SK-N-SH (cell line): ENCODE measurements around the gene TPM4. TPM values are rescaled to one million over a fixed set of nuclear protein-coding genes. Genes with fewer than 3 reads are reported as not detected.
A peak's percentile ranks its signal among the peaks of the same experiment; 100 is the strongest.

Source experiments
- CTCF ChIA-PET: fragments of 300-600, 350-600 bp; formaldehyde crosslinking; extraction: SDS; loops from one replicate; lab custom pipeline; 2021; lab: Yijun Ruan, JAX
- POLR2A ChIA-PET: fragments of 350-600 bp; sonication (Branson Sonifier 250); formaldehyde crosslinking; extraction: SDS; loops from one replicate; lab custom pipeline; 2020; ENCODE audit warnings: antibody characterized with exemption, inconsistent platforms; lab: Yijun Ruan, JAX
- DNase-seq: peaks from one replicate; pipeline ENCODE4 v3.0.0; 2012
- H2AFZ ChIP-seq: fragments of 200-600 bp; sonication (generic); 2 replicates; pipeline ENCODE4 v1.8.1; 2016; ENCODE audit warnings: antibody characterized with exemption, mild to moderate bottlenecking, low read depth
- H3F3A ChIP-seq: fragments of 200-600 bp; sonication (generic); replicated peaks from 2 replicates; pipeline ENCODE3; 2016; ENCODE audit warnings: antibody characterized with exemption, mild to moderate bottlenecking; ENCODE audit not compliant: insufficient read depth
- H3K27ac ChIP-seq, 2 experiments: fragments of 200-500 bp in 1 of 2; fragments of 200-600 bp in 1 of 2; sonication (Bioruptor generic) in 1 of 2; sonication (generic), shearing (Covaris generic) in 1 of 2; 2 replicates each; pipeline versions ENCODE4 v1.5.1 to v1.6.1; 2014 to 2016; ENCODE audit warnings: low read depth in 2 of 2, inconsistent platforms in 1 of 2, low read length in 1 of 2, mild to moderate bottlenecking in 1 of 2, mixed read lengths in 1 of 2
- H3K27me3 ChIP-seq: fragments of 200-600 bp; sonication (generic), shearing (Covaris generic); 2 replicates; pipeline ENCODE4 v1.6.1; 2016; ENCODE audit warnings: mixed run types; ENCODE audit not compliant: insufficient read depth
- H3K36me3 ChIP-seq, 2 experiments: fragments of 200-500 bp in 1 of 2; fragments of 200-600 bp in 1 of 2; sonication (Bioruptor generic) in 1 of 2; sonication (generic) in 1 of 2; replicated peaks in 1 of 2; 2 replicates each; pipeline versions ENCODE3 to v1.5.1; 2014 to 2016; ENCODE audit warnings: low read length in 1 of 2, mild to moderate bottlenecking in 1 of 2; ENCODE audit not compliant: insufficient read depth in 2 of 2, control insufficient read depth in 1 of 2
- H3K4me1 ChIP-seq, 2 experiments: fragments of 200-500 bp in 1 of 2; fragments of 200-600 bp in 1 of 2; sonication (Bioruptor generic) in 1 of 2; sonication (generic), shearing (Covaris generic) in 1 of 2; 2 replicates each; pipeline versions ENCODE4 v1.5.1 to v1.6.1; 2014 to 2016; ENCODE audit warnings: low read depth in 1 of 2, low read length in 1 of 2, mixed run types in 1 of 2; ENCODE audit not compliant: insufficient read depth in 2 of 2, control insufficient read depth in 1 of 2
- H3K4me2 ChIP-seq: fragments of 200-600 bp; sonication (generic), shearing (Covaris generic); 2 replicates; pipeline ENCODE4 v1.6.1; 2017; ENCODE audit warnings: mixed run types
- H3K4me3 ChIP-seq, 2 experiments: fragments of 200-500 bp in 1 of 2; fragments of 200-600 bp in 1 of 2; sonication (Bioruptor generic) in 1 of 2; sonication (generic), shearing (Covaris generic) in 1 of 2; 2 replicates each; pipeline versions ENCODE4 v1.5.1 to v1.8.1; 2014 to 2016; ENCODE audit warnings: low read depth in 2 of 2, inconsistent platforms in 1 of 2, low read length in 1 of 2, mild to moderate bottlenecking in 1 of 2, mixed read lengths in 1 of 2, moderate library complexity in 1 of 2
- H3K79me2 ChIP-seq: fragments of 200-600 bp; sonication (generic); 2 replicates; pipeline ENCODE4 v1.8.1; 2017; ENCODE audit warnings: mild to moderate bottlenecking; ENCODE audit not compliant: insufficient read depth
- H3K9ac ChIP-seq: fragments of 200-600 bp; sonication (generic); 2 replicates; pipeline ENCODE4 v1.6.1; 2017; ENCODE audit warnings: mixed run types
- H3K9me2 ChIP-seq: fragments of 200-600 bp; sonication (generic); 2 replicates; pipeline ENCODE4 v1.6.1; 2017; ENCODE audit warnings: mixed run types
- H3K9me3 ChIP-seq: fragments of 200-600 bp; sonication (generic); 2 replicates; pipeline ENCODE4 v1.6.1; 2017; ENCODE audit warnings: mixed run types, mild to moderate bottlenecking, moderate library complexity
- H4K20me1 ChIP-seq: fragments of 200-600 bp; sonication (generic); 2 replicates; pipeline ENCODE4 v1.6.1; 2017; ENCODE audit warnings: mild to moderate bottlenecking, mixed run types; ENCODE audit not compliant: insufficient read depth
- FOSL2 ChIP-seq: IDR thresholded peaks from 2 replicates; pipeline ENCODE4 v1.4.0; 2012; ENCODE audit warnings: low read depth, mild to moderate bottlenecking, moderate library complexity, borderline replicate concordance
- FOXJ3 ChIP-seq: sonication (generic); formaldehyde crosslinking; IDR thresholded peaks from 2 replicates; pipeline ENCODE4 v1.5.1; 2020; ENCODE audit warnings: mild to moderate bottlenecking, missing genetic modification reagents
- GABPA ChIP-seq: IDR thresholded peaks from 2 replicates; pipeline ENCODE4 v1.4.0; 2012; ENCODE audit warnings: low read depth, mild to moderate bottlenecking
- GATA2 ChIP-seq: sonication (generic); formaldehyde crosslinking; IDR thresholded peaks from 2 replicates; pipeline ENCODE4 v1.5.0; 2020; ENCODE audit warnings: mild to moderate bottlenecking, missing genetic modification reagents
- MEF2A ChIP-seq: IDR thresholded peaks from 2 replicates; pipeline ENCODE4 v1.4.0; 2012; ENCODE audit warnings: low read depth, borderline replicate concordance
- NFIC ChIP-seq: IDR thresholded peaks from 2 replicates; pipeline ENCODE4 v1.4.0; 2012; ENCODE audit warnings: borderline replicate concordance
- PBX3 ChIP-seq: IDR thresholded peaks from 2 replicates; pipeline ENCODE4; 2012
- POLR2AphosphoS5 ChIP-seq: IDR thresholded peaks from 2 replicates; pipeline ENCODE4 v1.6.1; 2012; ENCODE audit warnings: low read depth, low read length
- RFX5 ChIP-seq: IDR thresholded peaks from 2 replicates; pipeline ENCODE4 v1.6.1; 2012; ENCODE audit warnings: mild to moderate bottlenecking, improper control_type of control experiment, low read length
- SMC3 ChIP-seq: IDR thresholded peaks from 2 replicates; pipeline ENCODE4 v1.6.1; 2012; ENCODE audit warnings: low read depth, low read length, improper control_type of control experiment
- TAF1 ChIP-seq: IDR thresholded peaks from 2 replicates; pipeline ENCODE4 v1.6.1; 2012; ENCODE audit warnings: low read depth, mild to moderate bottlenecking, low read length, moderate library complexity, borderline replicate concordance
- TCF12 ChIP-seq: IDR thresholded peaks from 2 replicates; pipeline ENCODE4 v1.4.0; 2012
- WGBS: methylation state at CpG from one replicate; pipeline ENCODE4 v1.1.6; 2017; ENCODE audit warnings: low lambda C conversion rate; 5-methylcytosine and 5-hydroxymethylcytosine counted together
- polyA plus RNA-seq, 3 experiments: library from polyadenylated mRNA; depleted of rRNA; stranded (reverse); fragments of >200 nt; gene quantifications; 2 replicates each; pipeline ENCODE4 v1.2.3, GENCODE V29; 2012
- TF ChIP-seq, protein P1 (sequence below): IDR thresholded peaks from 2 replicates; pipeline ENCODE4 v1.6.1; 2012; ENCODE audit warnings: mild to moderate bottlenecking, low read depth, low read length, moderate library complexity
- TF ChIP-seq, protein P2 (sequence below): fragments of 150-350 bp; IDR thresholded peaks from 2 replicates; pipeline ENCODE4 v1.6.1; 2017; ENCODE audit warnings: antibody characterized with exemption, low read length, low read depth, borderline replicate concordance
- TF ChIP-seq, protein P3 (sequence below): fragments of 200-600 bp; sonication (generic); IDR thresholded peaks from 2 replicates; pipeline ENCODE4 v1.6.1; 2017; ENCODE audit warnings: antibody characterized with exemption, mild to moderate bottlenecking, moderate library complexity

Gene TPM4
- polyA plus RNA-seq, 1 of the 3 experiments (the other 2 are of a cell fraction) = 440 TPM

GRCh38 chr19:16077984-16078758 is 1.9 kb downstream of the TPM4 start (continued):
- TF ChIP-seq, protein P1, sequence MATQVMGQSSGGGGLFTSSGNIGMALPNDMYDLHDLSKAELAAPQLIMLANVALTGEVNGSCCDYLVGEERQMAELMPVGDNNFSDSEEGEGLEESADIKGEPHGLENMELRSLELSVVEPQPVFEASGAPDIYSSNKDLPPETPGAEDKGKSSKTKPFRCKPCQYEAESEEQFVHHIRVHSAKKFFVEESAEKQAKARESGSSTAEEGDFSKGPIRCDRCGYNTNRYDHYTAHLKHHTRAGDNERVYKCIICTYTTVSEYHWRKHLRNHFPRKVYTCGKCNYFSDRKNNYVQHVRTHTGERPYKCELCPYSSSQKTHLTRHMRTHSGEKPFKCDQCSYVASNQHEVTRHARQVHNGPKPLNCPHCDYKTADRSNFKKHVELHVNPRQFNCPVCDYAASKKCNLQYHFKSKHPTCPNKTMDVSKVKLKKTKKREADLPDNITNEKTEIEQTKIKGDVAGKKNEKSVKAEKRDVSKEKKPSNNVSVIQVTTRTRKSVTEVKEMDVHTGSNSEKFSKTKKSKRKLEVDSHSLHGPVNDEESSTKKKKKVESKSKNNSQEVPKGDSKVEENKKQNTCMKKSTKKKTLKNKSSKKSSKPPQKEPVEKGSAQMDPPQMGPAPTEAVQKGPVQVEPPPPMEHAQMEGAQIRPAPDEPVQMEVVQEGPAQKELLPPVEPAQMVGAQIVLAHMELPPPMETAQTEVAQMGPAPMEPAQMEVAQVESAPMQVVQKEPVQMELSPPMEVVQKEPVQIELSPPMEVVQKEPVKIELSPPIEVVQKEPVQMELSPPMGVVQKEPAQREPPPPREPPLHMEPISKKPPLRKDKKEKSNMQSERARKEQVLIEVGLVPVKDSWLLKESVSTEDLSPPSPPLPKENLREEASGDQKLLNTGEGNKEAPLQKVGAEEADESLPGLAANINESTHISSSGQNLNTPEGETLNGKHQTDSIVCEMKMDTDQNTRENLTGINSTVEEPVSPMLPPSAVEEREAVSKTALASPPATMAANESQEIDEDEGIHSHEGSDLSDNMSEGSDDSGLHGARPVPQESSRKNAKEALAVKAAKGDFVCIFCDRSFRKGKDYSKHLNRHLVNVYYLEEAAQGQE = no peak
- TF ChIP-seq TCF12 (no peak; the same call in 1 of the 2 replicates), TAF1 (0 out of 2 replicates have a peak, but pooled peaks have one; percentile 12)

DNA sequence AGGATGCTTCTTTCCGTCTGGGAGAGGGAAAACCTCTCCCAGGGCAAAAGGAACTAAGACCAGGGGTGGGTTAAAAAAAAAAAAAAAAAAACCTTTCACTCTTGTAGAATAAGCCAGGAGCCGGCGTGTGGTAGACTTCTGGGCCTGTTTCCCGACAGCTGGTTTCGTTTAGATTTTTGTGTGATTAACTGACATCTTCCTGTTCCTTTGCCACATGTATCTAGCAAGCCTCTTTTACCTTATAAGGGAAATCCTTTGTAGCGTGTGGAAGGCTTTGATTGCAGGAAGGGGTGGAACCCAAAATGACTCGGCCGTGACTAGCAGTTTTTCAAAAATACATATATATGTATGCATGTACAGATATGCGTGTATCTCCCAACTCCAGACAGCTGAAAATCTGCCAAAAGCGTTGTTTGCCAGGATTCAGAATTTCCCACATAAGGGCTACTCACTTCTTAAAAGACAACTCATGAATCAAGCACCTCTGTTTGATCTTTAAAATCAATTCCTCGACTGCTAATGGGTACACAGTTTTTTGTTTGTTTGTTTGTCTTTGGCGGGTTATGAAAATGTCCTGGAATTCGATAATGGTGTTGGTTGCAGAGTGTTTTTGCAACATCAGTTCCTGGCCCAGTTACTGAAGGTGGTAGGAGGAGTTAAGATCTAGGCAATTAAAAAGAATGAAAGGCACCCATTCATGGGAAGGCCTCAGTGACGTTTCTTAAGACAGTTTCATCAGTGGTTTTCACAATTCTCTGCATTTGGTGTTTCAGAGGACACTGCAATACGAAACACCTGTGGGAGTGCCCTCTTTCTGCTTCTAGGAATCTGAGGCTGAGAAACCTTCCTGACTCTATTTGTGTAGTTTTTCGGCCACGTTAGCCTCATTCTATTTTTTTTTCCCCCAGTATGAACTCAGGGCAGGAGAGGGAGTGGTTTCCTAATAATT is 2.7 kb downstream of the TPM4 start:
- peak overlapping the region; percentile 99 for H3K27ac ChIP-seq
- ChIA-PET POLR2A (no interaction called here), CTCF (interaction anchor here (1.3 to 3.4 kb wide), 2 partner anchors 16 to 32 kb away, joined by 7 to 24 read pairs; partner anchors contain the start of gene RAB8A)
- peak overlapping the region; percentile 99 for H3K4me2 ChIP-seq
- H3K4me1 ChIP-seq = peaks cover 12 to 14% of the 10 kb centered on the region in 2 experiments
- H3K27me3 ChIP-seq = no peaks in the 10 kb centered on the region
- H3K36me3 ChIP-seq = peaks cover 14 to 55% of the 10 kb centered on the region in 2 experiments
- peak; percentile 68 for DNase-seq
- H3F3A ChIP-seq = peaks cover 51% of the 10 kb centered on the region
- H3K9me2 ChIP-seq = no peaks in the 10 kb centered on the region
- H3K79me2 ChIP-seq = peaks cover 67% of the 10 kb centered on the region
- H3K9me3 ChIP-seq = no peaks in the 10 kb centered on the region
- H3K9ac ChIP-seq = peak overlapping the region; percentile 98
- peak overlapping the region; percentile 74 to 78 for H3K4me3 ChIP-seq
- H4K20me1 ChIP-seq = peaks cover 42% of the 10 kb centered on the region
- no peak overlapping the region for H2AFZ ChIP-seq
- WGBS = 6% methylated on average over 17 of the region's 17 CpGs
- peak; percentile 69 for TF ChIP-seq GATA2 (CRISPR knock-in tag)
- TF ChIP-seq FOSL2 = no peak; the same call in 1 of the 2 replicates
- TF ChIP-seq PBX3 = peak; percentile 83
- no peak for TF ChIP-seq SMC3
- TF ChIP-seq MEF2A = no peak
- TF ChIP-seq, protein P2, sequence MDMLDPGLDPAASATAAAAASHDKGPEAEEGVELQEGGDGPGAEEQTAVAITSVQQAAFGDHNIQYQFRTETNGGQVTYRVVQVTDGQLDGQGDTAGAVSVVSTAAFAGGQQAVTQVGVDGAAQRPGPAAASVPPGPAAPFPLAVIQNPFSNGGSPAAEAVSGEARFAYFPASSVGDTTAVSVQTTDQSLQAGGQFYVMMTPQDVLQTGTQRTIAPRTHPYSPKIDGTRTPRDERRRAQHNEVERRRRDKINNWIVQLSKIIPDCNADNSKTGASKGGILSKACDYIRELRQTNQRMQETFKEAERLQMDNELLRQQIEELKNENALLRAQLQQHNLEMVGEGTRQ = no peak
- TF ChIP-seq POLR2AphosphoS5 = peak; percentile 85
- TF ChIP-seq NFIC = peak; percentile 35; the same call in 1 of the 2 replicates
- TF ChIP-seq, protein P1 = no peak
- TF ChIP-seq TCF12 = peak; percentile 97
- TF ChIP-seq GABPA = no peak
- TF ChIP-seq, protein P3, sequence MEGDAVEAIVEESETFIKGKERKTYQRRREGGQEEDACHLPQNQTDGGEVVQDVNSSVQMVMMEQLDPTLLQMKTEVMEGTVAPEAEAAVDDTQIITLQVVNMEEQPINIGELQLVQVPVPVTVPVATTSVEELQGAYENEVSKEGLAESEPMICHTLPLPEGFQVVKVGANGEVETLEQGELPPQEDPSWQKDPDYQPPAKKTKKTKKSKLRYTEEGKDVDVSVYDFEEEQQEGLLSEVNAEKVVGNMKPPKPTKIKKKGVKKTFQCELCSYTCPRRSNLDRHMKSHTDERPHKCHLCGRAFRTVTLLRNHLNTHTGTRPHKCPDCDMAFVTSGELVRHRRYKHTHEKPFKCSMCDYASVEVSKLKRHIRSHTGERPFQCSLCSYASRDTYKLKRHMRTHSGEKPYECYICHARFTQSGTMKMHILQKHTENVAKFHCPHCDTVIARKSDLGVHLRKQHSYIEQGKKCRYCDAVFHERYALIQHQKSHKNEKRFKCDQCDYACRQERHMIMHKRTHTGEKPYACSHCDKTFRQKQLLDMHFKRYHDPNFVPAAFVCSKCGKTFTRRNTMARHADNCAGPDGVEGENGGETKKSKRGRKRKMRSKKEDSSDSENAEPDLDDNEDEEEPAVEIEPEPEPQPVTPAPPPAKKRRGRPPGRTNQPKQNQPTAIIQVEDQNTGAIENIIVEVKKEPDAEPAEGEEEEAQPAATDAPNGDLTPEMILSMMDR = no peak
- TF ChIP-seq RFX5 = no peak
- TF ChIP-seq FOXJ3 = no peak
- TF ChIP-seq TAF1 = no peak; the same call in 1 of the 2 replicates
